ENCODE results near the gene SAMHD1. TPM values are rescaled to one million over a fixed set of nuclear protein-coding genes. Genes with fewer than 3 reads are reported as not detected.
A peak's percentile ranks its signal among the peaks of the same experiment; 100 is the strongest.
"Not testable (repeated sequence)": the region's sequence is repeated elsewhere in the genome, so short reads cannot be mapped to it uniquely, and the experiment has no call there.

SAMHD1 gene
- total RNA-seq, 3 donors from 2014 or later (not counting 1 experiment from before 2014, with no cell fraction given): 237 to 279 (median 270) TPM

GRCh38 chr20:36917943-36918342 lies 33.6 kb downstream of the SAMHD1 start:
- no peaks in the 10 kb centered on the region for H3K27me3 ChIP-seq (ENCODE audit: control insufficient read depth, insufficient read depth, low read length)
- Mint-ChIP-seq H3K4me3 (no peak overlapping the region), H3K4me1 (peaks cover 0 to 5% of the 10 kb centered on the region in 2 donors), H3K27ac (no peak overlapping the region), H3K9me3 (no peaks in the 10 kb centered on the region), H3K27me3 (ENCODE audit: low read depth in 2 of 2) (no peaks in the 10 kb centered on the region), H3K36me3 (peaks cover 13% of the 10 kb centered on the region)
- ATAC-seq: no peak
- no peak overlapping the region for H3K27ac ChIP-seq (ENCODE audit: low read length)
- H3K36me3 ChIP-seq (ENCODE audit: control insufficient read depth, insufficient read depth, low read length): peaks cover 81% of the 10 kb centered on the region
- no peak for TF ChIP-seq CTCF (IDR thresholded peaks at IDR 0.05)
- H3K4me1 ChIP-seq (ENCODE audit: control insufficient read depth, insufficient read depth, low read length): no peaks in the 10 kb centered on the region
- H3K4me3 ChIP-seq (ENCODE audit: low read length): no peak overlapping the region
- DNase-seq: no peak
- intact Hi-C loops (cut with micrococcal nuclease): no loop called here
- H3K9me3 ChIP-seq (ENCODE audit: control insufficient read depth, insufficient read depth, low read length): no peaks in the 10 kb centered on the region

DNA sequence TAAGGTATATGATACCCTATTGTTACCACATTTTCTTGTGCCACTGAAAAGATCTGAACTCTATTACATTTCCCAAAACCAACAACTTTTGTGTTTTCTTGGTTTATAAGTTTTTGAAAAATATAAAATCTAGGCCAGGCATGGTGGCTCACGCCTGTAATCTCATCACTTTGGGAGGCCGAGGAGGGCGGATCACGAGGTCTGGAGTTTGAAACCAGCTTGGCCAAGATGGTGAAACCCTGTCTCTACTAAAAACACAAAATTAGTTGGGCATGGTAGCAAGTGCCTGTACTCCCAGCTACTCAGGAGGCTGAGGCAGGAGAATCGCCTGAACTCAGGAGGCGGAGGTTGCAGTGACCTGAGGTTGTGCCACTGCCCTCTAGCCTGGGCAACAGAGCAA lies 34.3 kb downstream of the SAMHD1 start:
- Mint-ChIP-seq H3K4me1 (peaks cover 0 to 5% of the 10 kb centered on the region in 2 donors), H3K4me3 (no peak overlapping the region), H3K36me3 (peaks cover 16% of the 10 kb centered on the region), H3K27ac (peak overlapping the region in 1 of 2 donors; percentile 23), H3K27me3 (ENCODE audit: low read depth in 2 of 2) (no peaks in the 10 kb centered on the region), H3K9me3 (no peaks in the 10 kb centered on the region)
- DNase-seq (no peak), ATAC-seq (no peak)
- Histone ChIP-seq H3K4me1 (ENCODE audit: control insufficient read depth, insufficient read depth, low read length) (no peaks in the 10 kb centered on the region), H3K27me3 (ENCODE audit: control insufficient read depth, insufficient read depth, low read length) (no peaks in the 10 kb centered on the region), H3K27ac (ENCODE audit: low read length) (no peak overlapping the region), H3K4me3 (ENCODE audit: low read length) (no peak overlapping the region), H3K9me3 (ENCODE audit: control insufficient read depth, insufficient read depth, low read length) (no peaks in the 10 kb centered on the region), H3K36me3 (ENCODE audit: control insufficient read depth, insufficient read depth, low read length) (peaks cover 79% of the 10 kb centered on the region)
- intact Hi-C loops (cut with micrococcal nuclease): no loop called here
- WGBS (ENCODE audit: insufficient coverage): 98% methylated on average over 6 of the region's 6 CpGs
- no peak for TF ChIP-seq CTCF (IDR thresholded peaks at IDR 0.05)

GRCh38 chr20:36916199-36916598 lies 35.3 kb downstream of the SAMHD1 start:
- peaks cover 0 to 5% of the 10 kb centered on the region in 2 donors for H3K4me1 Mint-ChIP-seq
- no peak for TF ChIP-seq CTCF (IDR thresholded peaks at IDR 0.05)
- no peaks in the 10 kb centered on the region for H3K27me3 ChIP-seq (ENCODE audit: control insufficient read depth, insufficient read depth, low read length)
- intact Hi-C loops (cut with micrococcal nuclease): no loop called here
- no peaks in the 10 kb centered on the region for H3K27me3 Mint-ChIP-seq (ENCODE audit: low read depth in 2 of 2)
- 100% methylated on average over 2 of the region's 2 CpGs for WGBS (ENCODE audit: insufficient coverage)
- H3K36me3 ChIP-seq (ENCODE audit: control insufficient read depth, insufficient read depth, low read length): peaks cover 82% of the 10 kb centered on the region
- no peak overlapping the region for H3K27ac ChIP-seq (ENCODE audit: low read length)
- no peak overlapping the region for H3K4me3 ChIP-seq (ENCODE audit: low read length)
- no peaks in the 10 kb centered on the region for H3K4me1 ChIP-seq (ENCODE audit: control insufficient read depth, insufficient read depth, low read length)
- H3K27ac Mint-ChIP-seq: no peak overlapping the region
- peaks cover 26% of the 10 kb centered on the region for H3K36me3 Mint-ChIP-seq
- H3K9me3 ChIP-seq (ENCODE audit: control insufficient read depth, insufficient read depth, low read length): no peaks in the 10 kb centered on the region
- no peak overlapping the region for H3K4me3 Mint-ChIP-seq
- H3K9me3 Mint-ChIP-seq: no peaks in the 10 kb centered on the region
- ATAC-seq (no peak), DNase-seq (no peak)

DNA sequence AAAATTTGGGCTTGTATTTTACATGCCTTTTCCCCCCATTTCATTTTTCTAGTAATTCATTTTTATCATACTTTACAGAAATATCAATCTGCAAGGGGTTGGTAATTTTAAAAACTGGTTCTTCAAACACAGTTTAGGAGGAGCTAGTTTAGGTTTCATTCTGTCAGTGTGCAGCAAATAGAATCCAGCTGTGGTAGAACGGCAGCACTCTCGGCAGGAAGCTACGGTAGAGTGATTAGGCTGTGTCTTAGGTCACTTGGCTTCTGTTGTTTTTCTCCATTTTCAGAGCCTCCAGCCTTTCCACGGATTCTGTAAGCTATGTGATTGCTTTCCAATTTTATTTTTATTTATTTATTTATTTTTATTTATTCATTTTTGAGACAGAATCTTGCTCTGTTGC lies 42.9 kb downstream of the SAMHD1 start:
- no peak overlapping the region for H3K27ac Mint-ChIP-seq
- DNase-seq: no peak
- peaks cover 13 to 14% of the 10 kb centered on the region in 2 donors for H3K4me1 Mint-ChIP-seq
- no peaks in the 10 kb centered on the region for H3K27me3 Mint-ChIP-seq (ENCODE audit: low read depth in 2 of 2)
- Histone ChIP-seq H3K4me1 (ENCODE audit: control insufficient read depth, insufficient read depth, low read length) (peaks cover 4% of the 10 kb centered on the region), H3K27me3 (ENCODE audit: control insufficient read depth, insufficient read depth, low read length) (no peaks in the 10 kb centered on the region), H3K9me3 (ENCODE audit: control insufficient read depth, insufficient read depth, low read length) (no peaks in the 10 kb centered on the region), H3K36me3 (ENCODE audit: control insufficient read depth, insufficient read depth, low read length) (peaks cover 85% of the 10 kb centered on the region), H3K27ac (ENCODE audit: low read length) (no peak overlapping the region), H3K4me3 (ENCODE audit: low read length) (no peak overlapping the region)
- no peak for ATAC-seq
- no peak for TF ChIP-seq CTCF (IDR thresholded peaks at IDR 0.05)
- H3K9me3 Mint-ChIP-seq: no peaks in the 10 kb centered on the region
- intact Hi-C loops (cut with micrococcal nuclease): no loop called here
- WGBS (ENCODE audit: insufficient coverage): 77% methylated on average over 3 of the region's 4 CpGs
- peaks cover 30% of the 10 kb centered on the region for H3K36me3 Mint-ChIP-seq
- H3K4me3 Mint-ChIP-seq: no peak overlapping the region

DNA sequence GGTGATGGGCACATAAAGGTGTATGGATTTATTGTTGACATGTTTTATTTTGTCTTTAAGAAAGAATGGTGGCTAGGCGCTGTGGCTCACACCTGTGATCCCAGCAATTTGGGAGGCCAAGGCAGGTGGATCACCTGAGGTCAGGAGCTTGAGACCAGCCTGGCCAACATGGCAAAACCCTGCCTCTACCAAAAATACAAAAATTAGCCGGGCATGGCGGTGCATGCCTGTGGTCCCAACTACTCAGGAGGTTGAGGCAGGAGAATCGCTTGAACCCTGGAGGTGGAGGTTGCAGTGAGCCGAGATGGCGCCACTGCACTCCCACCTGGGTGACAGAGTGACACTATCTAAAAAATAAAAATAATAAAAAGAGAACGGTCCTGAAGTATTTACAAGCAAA lies 45.4 kb downstream of the SAMHD1 start:
- H3K9me3 ChIP-seq (ENCODE audit: control insufficient read depth, insufficient read depth, low read length); H3K27me3 ChIP-seq (ENCODE audit: control insufficient read depth, insufficient read depth, low read length); ATAC-seq; H3K4me3 ChIP-seq (ENCODE audit: low read length); H3K9me3 Mint-ChIP-seq; H3K4me3 Mint-ChIP-seq; H3K27me3 Mint-ChIP-seq (ENCODE audit: low read depth in 2 of 2); DNase-seq; H3K4me1 ChIP-seq (ENCODE audit: control insufficient read depth, insufficient read depth, low read length); H3K27ac ChIP-seq (ENCODE audit: low read length); intact Hi-C loops (cut with micrococcal nuclease): not testable (repeated sequence)
- Mint-ChIP-seq H3K27ac (peak overlapping the region; percentile 29 to 72), H3K4me1 (peaks cover 14 to 24% of the 10 kb centered on the region in 2 donors), H3K36me3 (peaks cover 16% of the 10 kb centered on the region)
- WGBS (ENCODE audit: insufficient coverage): 96% methylated on average over 5 of the region's 7 CpGs
- peaks cover 88% of the 10 kb centered on the region for H3K36me3 ChIP-seq (ENCODE audit: control insufficient read depth, insufficient read depth, low read length)

Data from natural killer cell (primary cell).